GM18520 (cell line): Measurements from ENCODE around the gene PHKA2.

Experiments used
- ATAC-seq: cut with Tn5 transposase; IDR thresholded peaks from one replicate; pipeline ENCODE4 v1.9.1; 2021; ENCODE audit not compliant: unreplicated experiment

Gene PHKA2

DNA sequence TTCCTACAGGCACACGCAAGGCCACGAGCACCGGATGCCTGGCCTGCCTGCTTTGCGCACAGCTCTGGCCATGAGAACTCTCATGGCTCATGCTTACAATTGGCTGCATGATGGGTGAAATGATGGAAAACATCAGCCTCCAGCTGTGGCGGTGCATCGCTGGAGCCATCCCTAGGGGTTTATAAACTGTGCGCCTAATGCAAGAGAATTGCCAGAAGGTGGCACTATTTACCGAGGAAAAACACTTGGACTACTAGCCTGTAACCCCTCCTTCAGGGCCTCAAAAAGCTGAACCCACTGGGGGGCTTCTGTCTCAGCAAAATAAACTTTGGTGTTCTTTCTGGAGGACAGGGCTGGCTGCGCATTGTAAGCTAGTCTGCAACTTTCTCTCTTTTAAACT lies 51.9 kb downstream of the PHKA2 start:
- no peak for ATAC-seq

DNA sequence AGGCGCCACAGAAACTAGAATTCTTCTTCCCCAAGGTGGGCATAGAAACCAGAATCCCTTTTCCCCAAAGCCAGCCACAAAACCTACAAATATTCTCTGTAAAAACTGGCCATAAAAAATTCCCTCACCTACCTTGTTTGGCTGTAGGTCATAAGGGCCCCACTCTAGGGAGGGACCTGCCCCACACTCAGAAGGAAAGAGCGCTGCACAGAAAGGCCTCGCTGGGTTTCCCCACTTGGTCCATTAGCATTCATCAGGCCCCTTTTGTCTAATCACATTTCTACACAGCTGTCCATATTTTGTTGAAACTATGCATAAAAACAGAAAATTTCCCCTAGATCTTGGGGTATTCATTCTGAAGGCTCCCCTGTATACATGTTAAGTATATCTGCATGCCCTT lies 54.1 kb downstream of the PHKA2 start:
- ATAC-seq, result no peak

DNA sequence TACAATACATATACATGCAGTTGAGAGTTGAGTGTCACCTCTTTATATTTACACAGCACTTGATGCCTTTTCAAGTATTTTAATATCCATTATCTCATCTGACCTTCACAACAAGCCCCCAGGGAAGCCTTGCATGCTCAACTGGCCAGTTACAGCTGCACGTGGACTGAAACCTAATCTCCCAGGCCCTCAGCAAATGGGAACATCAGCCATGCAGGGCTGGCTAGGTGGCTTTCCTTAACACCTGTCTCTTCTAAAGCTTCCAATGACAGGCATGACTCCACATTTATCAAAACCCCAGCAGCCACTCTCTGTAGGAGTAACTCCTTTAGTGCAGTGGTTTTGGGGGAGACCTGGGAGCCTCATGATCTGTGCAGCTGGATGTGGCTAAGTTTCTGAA lies 56.4 kb downstream of the PHKA2 start:
- no peak for ATAC-seq

DNA sequence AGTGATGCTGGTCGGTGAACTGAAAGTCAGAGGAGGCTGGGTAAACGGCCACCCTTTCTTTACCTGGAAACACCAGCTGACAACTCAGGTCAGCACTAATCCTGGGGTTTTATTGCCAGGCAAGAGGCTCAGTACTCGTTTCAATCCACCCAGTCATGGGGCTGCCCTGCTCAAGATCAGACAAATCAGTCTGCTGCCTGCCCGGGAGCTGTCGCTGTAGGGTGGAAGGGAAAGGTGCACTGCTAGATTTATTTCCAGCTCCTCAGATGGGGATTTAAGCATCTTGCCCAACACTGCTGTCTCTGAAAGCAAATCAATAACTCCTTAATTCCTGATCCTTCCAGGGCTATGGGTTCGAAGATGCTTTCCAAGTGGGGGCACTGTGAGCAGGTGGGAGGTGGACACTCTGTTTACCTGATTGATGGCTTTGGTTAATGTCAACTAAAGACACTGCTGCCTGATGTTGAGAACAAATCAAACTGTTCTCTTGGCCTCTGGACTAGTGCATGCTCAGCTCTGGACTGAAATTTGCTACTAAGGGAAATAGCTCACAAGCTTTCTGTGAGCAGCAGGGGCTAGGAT lies 59.3 kb downstream of the PHKA2 start:
- no peak for ATAC-seq

DNA sequence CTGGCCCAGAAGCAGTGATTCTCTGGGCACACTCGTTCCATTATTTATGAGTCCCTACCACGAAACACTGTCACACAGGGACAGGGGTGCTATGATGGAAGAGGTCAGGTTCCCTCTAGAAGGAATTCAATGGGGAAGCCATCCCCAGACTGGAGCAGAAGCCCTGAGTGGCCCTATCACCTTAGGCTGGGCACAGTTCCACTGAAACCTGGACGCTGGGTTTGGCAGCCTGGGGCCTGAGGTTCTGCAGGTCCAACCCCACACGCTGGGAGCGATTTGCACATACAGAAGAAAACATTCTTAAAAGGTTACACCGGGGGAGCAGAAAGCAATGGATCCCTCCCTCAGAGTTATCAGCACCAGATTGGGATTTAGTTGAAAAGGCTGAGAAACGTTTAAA lies 63.3 kb downstream of the PHKA2 start:
- ATAC-seq, result no peak

DNA sequence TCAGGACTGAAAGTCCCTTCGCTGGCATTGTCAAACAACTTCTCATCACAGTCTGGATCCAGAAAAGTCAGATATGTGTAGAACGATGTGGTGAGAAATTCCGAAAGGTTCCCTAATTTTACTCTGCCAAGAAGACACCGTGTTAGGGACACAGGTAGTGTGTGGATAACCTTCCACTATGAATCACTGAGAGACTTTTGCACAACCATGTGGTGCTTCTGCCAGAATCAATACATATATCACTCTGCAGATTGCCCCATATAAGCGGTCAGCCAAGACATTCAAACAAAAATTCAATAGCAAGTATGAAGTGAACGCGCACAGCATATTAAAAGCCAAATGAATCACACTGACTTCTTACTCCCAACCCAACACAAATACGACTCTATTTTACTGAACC lies 63.8 kb downstream of the PHKA2 start:
- no peak for ATAC-seq

DNA sequence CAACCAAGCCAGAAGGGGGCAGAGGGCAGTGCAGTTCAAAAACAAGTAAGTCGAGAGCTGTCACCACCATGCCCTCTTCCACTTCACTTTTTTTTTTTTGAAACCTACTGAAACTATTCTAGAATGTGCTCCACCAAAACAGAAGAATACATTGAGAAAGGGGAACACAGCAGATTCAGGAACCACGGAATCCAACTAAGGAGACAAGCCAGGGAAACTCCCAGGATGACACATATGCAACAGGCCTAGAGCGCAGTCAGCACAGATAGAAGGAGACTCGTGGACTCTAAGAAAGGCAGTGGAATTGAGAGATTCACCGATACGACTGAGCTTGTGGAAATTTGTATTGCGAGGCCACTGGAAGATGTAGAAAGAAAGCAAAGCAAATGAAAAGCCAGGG lies 66.1 kb downstream of the PHKA2 start:
- no peak for ATAC-seq

DNA sequence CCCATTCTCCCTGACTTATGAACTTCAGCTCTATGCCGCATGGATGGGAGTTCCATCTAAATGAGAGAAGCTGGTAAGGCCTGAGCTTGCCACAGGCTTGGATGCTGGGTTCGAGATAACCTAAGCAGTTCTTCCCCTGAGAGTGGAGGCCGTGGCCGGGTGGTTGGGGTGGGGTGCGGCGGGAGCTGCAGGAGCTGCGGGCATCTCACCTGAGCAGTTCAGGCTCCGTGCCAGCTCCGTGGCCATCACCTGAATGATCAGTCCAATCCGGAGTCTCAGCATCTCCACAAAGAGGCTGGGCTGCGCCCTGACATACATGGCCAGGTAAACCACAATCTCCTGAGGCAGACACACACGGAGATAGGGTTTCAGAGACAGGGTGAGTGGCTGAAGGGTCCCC lies 77.6 kb downstream of the PHKA2 start:
- no peak for ATAC-seq

DNA sequence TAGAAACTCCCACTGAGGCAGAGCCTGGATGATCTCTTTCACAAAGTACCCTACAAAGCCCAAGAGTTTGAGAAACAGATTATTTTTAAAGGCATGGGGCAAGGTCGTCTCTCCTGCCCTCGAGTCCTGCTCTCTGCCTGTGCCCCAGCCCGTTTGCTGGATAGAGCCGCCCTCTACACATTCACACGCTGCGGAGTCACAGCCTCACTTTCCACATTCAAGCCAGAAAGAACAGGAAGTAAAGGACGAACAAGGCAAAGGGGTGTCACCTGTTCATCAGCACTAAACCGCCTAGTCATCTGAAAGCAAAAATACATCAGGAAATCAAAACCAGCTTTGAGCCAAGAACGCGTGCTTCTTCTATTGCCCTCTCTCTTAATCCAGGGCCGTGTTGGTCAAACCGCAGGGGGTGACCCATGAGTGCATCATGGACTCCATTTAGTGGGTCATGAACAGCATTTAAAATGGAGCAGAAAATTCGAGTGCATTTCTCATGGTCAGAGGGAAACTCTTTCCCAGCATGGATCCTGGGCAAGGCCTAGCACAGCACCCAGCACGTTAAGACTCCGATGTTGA lies 83.4 kb downstream of the PHKA2 start:
- no peak for ATAC-seq

DNA sequence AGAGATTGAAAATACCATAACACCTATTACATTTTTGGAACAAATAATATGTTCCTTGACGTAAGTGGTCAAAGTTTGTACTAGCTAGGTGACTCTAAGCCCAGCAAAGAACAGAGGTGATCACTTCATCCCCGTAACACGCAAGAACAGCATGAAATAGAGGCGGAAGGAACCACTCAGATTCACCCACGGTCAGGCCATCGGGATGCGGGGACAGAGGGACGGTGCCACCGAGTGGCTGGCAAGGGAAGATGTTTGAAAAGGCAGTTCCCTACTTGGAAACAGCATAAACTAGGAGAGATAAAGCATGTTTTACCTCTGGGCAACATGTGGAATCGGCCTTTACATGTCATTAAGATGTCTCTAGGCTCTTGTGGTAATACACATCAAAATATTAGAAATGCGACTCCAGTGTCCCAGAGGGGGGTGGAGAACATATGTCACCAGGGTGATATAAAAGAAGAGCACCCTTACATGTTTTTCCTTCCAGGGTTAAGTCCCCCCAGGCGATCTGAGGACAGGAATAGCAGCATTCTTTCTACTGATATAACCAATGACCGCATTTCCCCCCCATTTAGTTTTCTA lies 84.0 kb downstream of the PHKA2 start:
- ATAC-seq, result no peak

DNA sequence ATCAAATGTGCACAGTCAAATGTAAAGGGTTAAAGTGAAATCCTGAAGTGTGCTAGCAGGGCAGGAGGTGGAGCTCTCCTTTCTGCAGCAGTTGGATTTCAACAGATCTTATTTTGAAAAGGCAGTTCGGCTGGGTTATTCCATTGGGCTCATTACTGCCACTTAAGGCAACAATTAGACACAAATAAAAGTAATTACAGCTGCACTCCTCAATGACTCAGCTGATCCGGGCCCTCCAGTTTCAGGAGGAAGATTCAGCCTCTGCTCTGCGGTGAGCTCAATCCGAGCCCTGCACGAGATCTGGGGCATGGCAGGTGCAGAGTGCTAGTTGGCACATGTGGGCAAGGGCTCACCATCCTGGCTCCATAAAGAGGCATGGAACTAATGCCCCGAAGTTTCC lies 85.4 kb downstream of the PHKA2 start:
- ATAC-seq, result no peak

DNA sequence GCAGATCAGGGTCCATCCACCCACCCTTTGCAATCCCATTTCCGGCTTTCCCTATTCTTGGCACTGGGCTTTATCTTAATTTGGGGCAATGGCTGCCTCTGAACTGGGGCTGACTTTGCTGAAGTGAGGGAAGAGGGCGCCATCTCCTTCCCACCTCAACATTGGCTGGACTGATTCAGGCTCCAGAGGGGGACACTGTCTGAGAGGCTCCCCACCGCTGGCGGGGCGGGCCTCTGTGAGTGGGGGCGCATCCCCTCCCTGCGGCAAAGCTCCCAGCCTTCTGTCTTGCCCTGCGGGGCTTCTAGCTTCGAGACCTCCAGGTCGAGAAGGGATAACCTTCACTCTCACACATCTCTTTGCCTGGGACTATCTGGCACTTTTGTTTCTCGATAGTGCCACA lies 85.8 kb downstream of the PHKA2 start:
- ATAC-seq, result no peak

DNA sequence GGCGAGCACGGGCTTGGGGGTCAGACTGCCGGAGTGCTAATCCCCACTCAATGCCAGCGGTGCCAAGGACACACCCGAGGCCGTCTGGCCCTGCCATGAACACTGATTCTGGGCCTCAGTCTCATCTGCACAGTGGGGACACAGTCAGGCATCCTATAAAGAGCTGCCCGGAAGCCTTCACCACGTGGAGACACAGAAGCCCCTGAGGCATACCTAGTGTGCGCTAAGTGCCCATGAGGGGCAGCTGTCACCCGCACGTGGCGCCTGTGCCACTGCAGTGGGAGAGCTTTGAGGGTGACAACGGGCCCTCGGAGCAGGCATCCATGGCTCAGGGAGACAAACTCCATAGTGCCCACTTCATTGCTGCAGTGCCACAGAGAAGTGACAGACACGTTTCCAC lies 86.3 kb downstream of the PHKA2 start:
- no peak for ATAC-seq

DNA sequence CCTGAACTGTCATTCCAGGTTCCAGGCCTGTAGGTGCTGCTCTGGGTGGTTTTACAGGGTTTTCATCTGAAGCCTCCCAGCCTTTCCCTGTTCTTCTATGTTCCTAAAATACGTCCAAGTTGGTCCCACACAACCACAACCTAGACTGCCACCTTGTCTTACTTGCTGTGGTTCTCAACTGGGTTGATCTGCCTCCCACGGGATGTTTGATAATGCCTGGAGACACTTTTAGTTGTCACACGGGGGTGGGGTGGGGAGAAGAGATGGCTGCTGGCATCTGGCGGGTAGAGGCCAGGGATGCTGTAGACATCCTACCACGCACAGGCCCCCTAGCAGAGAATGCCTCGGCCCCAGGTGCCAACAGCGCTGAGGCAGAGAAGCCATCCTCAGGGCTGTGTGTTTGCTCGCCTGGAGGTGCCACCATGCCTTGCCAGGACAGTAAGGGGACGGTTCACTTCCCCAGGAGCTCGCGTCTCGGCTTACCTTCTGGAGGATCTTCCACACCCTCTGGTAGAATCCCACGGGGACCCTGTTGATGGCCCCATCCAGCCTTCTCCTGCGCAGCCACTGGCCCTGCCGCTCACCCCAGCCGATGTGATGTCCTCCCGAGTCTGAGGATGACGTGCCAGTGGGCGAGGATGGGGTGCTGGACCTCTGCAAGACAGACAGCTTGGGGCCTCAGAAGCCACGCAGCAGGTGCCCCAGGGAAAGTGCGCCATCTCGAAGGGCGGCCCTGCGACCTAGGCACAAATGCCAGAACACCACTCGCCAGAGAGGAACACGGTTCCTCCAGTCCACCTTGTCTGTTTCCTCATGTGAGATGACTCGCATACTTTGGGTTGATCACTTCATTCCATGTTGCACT lies 87.0 kb downstream of the PHKA2 start:
- ATAC-seq, result no peak

DNA sequence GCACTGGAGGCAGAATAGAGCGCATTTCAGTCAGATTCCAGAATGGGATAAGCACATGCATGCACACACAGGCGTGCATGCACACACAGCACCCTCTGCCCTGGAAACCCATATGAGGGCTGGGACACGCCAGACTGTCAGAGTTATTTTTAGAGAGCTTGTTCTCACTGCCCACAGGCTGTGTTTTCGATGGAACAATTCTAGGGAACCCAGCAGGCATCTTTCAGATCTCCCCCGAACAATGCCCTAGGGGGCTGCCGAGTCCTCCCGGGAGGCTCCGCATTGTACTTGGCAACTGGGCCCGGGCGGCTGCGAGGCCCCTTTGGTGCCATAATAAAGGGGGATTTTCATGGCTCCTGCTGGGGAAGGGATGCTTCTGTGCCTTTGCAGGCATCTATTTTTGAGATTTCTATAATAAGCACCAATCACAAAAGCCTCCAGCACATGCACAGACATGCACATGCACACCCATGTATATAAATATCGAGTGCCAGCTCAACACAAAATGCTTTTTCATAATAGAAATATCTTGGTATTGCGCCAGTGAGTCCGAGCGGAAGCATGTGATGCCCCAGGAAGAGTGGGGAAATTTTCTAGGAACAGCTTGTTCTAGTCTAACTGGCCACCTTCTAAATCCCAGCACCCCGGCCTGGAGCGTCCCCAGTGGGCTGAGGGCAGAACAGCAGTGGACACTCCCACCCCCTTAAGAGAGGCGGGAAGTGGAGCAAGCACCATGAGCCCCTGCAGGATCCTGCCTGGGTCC lies 88.5 kb downstream of the PHKA2 start:
- ATAC-seq, result no peak

DNA sequence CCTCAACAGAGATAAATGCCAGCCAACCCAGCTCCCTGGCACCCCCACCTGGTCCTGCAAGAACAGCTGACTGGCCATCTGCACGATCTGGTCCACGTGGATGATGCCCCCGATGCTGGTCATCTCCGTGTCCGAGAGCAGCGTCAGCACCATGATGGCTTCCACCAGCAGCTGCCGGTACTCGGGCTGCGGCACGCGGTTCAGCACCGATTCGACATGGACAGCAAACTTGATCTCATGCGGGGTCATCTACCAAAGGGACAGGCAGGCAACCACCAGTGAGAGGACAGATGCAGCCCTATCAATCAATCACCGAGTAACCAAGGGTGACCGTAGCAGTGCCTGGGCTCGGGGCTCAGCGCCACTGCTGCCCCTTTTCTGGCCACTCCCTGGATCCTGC lies 89.8 kb downstream of the PHKA2 start:
- no peak for ATAC-seq

DNA sequence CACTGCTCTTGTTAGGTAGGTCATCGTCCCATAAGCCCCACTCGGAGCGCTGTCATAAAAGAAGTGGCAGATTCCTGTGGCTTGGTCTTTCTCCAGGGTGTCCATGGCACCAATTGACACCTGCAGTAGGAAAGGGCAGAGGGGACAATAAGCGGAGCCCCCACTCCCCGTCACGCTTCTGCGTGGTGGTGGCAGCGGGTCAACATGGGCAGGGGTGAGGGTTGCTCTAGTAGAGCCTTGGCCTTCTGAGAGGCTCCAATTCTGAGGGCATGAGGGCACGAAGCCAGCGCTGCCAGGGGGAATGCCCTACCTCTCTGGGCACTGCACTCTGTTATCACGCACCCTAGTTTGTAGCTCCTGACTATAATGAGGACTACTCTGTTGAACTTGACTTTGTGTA lies 90.4 kb downstream of the PHKA2 start:
- ATAC-seq, result no peak

DNA sequence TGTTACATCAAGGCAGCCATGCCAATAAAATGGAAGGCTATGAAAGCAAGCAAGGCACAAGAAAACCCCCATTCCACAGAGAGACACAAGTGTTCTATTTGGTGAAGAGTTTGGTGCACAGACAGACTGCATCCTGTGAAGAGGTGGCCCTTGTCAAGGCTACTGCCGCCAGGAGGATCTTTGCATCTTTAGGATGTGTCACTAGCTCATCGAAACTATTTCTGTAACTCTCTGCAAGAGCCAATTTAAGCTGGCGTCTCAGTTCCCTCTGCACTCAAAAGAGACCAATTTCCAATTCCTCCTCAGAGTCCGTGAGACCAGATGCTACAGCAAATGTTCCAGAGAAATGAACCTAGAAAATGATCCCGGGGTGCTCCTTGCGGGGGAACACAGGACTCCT lies 91.0 kb downstream of the PHKA2 start:
- ATAC-seq, result no peak

DNA sequence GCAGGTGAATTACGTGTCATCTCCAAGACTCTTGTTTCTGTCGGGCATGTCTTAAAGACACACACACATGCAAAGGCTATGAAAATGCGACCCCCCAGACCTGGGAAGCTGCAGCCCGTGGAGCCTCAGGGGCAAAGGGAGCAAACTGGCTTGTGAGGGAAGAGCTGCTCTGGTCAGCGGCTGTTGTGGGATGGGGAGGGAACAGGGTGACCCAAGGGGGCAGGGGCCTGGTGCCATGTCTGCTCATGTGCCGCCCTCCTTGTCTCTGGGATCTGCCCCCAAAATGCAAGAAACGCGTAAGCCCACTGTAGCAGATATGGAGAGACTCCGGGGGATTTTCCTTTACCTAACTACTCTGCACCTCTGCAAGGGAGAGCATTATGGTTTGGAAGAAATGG lies 92.4 kb downstream of the PHKA2 start:
- ATAC-seq, result no peak

DNA sequence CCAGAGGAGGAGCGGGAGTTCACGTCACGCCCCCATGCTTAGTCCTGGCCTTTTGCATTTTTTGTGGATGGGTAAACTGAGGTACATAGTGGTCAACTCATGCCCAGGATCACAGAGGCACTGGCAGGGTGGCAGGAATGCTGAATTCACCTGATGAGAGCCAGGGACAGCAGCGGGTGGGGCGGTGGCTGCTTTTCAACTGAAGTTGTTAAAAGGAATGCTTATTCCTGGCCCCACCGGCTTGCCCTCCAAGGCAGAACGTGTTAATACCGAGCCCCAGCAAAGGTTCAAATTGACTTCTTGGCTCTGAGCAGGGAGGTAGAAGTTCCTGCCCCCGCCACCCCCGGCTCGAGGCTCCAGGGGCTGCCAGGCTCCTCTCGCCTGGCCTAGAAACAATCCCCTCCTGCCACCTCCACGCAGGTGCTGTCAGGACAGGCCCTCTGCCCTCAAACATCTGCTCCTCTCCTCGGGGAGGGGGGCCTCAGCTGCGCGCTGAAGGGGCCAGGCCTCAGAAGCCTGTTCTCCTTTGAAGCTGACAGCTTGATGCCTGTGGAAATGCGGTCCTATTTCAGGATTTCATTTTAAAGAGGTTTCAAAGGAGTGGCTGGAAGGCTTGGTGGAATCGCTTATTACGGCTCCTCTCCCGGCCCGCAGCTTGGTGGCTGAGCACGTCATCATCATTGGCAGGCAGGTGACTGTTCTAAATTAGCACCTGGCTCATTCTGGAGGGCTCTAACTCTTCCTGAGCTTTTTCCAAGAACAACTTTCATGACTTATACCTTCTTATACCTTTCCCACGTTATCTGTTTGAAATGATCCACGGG lies 93.0 kb downstream of the PHKA2 start:
- ATAC-seq, result no peak

DNA sequence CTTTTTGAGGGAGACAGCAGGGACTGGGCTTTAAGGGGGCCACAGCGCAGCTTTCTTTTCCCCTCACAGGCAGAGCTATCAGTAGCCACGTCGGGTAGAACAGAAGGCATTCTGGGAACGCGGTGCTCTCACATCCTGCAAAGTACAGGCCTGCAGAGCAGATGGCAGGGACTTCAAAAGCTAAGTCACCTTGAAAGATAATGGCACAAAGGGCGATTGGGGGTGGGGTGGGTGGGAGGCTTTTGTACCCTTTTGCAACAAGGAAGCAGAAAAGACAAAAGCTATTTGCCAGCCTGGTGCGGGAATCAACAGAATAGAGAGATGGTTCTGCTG lies 93.9 kb downstream of the PHKA2 start:
- no peak for ATAC-seq
